Lung (tissue), 12 donors: ENCODE results near the gene MAJIN. TPM values are rescaled to one million over a fixed set of nuclear protein-coding genes. Genes with fewer than 3 reads are reported as not detected.

Experiments used
- ATAC-seq: fragments of 200-7000 bp; cut with Tn5 transposase; one replicate; pipeline ENCODE4 v1.9.1; 2020; ENCODE audit warnings: moderate number of reproducible peaks; ENCODE audit not compliant: insufficient read depth, low FRiP score
- DNase-seq, 3 donors: peaks; one replicate each; pipeline ENCODE4 v3.0.0-alpha.2; 2013 to 2017
- H3K27ac ChIP-seq, 2 donors: one replicate each; pipeline ENCODE4 v1.5.1; 2013; ENCODE audit warnings: mild to moderate bottlenecking in 2 of 2, moderate library complexity in 2 of 2, control low read depth in 1 of 2, inconsistent platforms in 1 of 2, low read depth in 1 of 2, low read length in 1 of 2
- H3K27me3 ChIP-seq, 3 donors: one replicate each; pipeline ENCODE4 v1.5.1; 2013; ENCODE audit warnings: low read length in 2 of 3; ENCODE audit not compliant: control insufficient read depth in 3 of 3, insufficient read depth in 3 of 3
- H3K36me3 ChIP-seq, 4 donors: one replicate each; pipeline ENCODE4 v1.5.1; 2013; ENCODE audit warnings: low read length in 4 of 4, mild to moderate bottlenecking in 1 of 4, moderate library complexity in 1 of 4; ENCODE audit not compliant: control insufficient read depth in 4 of 4, insufficient read depth in 4 of 4
- H3K4me1 ChIP-seq, 5 donors: one replicate each; pipeline ENCODE4 v1.5.1; 2013; ENCODE audit warnings: low read length in 5 of 5, mild to moderate bottlenecking in 2 of 5, moderate library complexity in 1 of 5; ENCODE audit not compliant: control insufficient read depth in 5 of 5, insufficient read depth in 5 of 5
- H3K4me3 ChIP-seq: one replicate; pipeline ENCODE4 v1.5.1; 2013; ENCODE audit warnings: mild to moderate bottlenecking, control low read depth, moderate library complexity
- H3K9ac ChIP-seq, 2 donors: one replicate each; pipeline ENCODE4 v1.5.1; 2013; ENCODE audit warnings: low read length in 2 of 2, control low read depth in 1 of 2; ENCODE audit not compliant: insufficient read depth in 1 of 2
- H3K9me3 ChIP-seq, 4 donors: one replicate each; pipeline ENCODE4 v1.5.1; 2013; ENCODE audit warnings: low read length in 3 of 4, mild to moderate bottlenecking in 1 of 4, moderate library complexity in 1 of 4; ENCODE audit not compliant: control insufficient read depth in 4 of 4, insufficient read depth in 3 of 4
- CTCF ChIP-seq: IDR thresholded peaks from 2 replicates; pipeline ENCODE4 v1.5.1; 2012; ENCODE audit warnings: mild to moderate bottlenecking; ENCODE audit errors: control extremely low read depth, extremely low read depth
- WGBS, 2 donors: extraction: QIAGEN DNeasy Blood & Tissue Kit; methylation state at CpG; one replicate each; pipeline ENCODE4 v1.1.7; 2013; 5-methylcytosine and 5-hydroxymethylcytosine counted together
- polyA plus RNA-seq, 2 donors: library from polyadenylated mRNA; stranded (reverse); fragments of 200-250 nt; gene quantifications; one replicate each; pipeline ENCODE4 v1.2.1, GENCODE V29; 2013
- total RNA-seq, 2 donors: library from RNA; depleted of rRNA in 1 of 2; stranded (reverse); fragments of >200 nt in 1 of 2; gene quantifications; one replicate each; pipeline ENCODE4 v1.2.1, GENCODE V29; 2014 to 2021
- donor health status: control.
- donor health status: control.
- donor health status: Bipolar disorder and iron deficiency.
- donor health status: healthy.
- donor health status: DM: yes; HTN: yes; CAD: no.

The MAJIN gene
- total and polyA plus RNA-seq, 4 donors = 0.24 to 0.55 (median 0.39) TPM; not detected in 1

DNA sequence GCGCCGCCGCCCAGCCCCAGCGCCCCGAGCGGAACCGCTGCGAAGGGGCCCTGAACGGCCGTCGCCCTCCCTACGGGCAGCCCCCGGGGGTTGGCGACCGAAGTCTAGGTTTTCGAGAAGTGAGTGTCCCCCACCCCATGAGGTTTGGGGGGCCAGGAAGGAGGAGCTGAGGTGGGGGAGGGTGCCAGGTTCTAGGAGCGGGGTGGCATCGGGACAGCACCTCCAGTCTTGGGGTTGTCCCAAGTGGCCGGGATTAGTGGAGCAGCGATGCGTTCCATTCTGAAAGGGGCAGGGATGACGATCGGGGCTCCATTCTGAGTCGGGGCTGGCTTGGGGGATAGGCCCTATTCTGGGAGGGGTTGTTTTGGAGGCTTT lies 47.0 kb downstream of the MAJIN start:
- peak overlapping the region; percentile 63 to 81 for H3K9ac ChIP-seq
- H3K27ac ChIP-seq = peak overlapping the region; percentile 93 to 97
- no peak for TF ChIP-seq CTCF
- ATAC-seq = peak; percentile 2
- peak overlapping the region; percentile 88 for H3K4me3 ChIP-seq
- H3K9me3 ChIP-seq = no peaks in the 10 kb centered on the region
- DNase-seq = peak; percentile 13 to 43 (median 37)
- H3K27me3 ChIP-seq = no peaks in the 10 kb centered on the region
- H3K36me3 ChIP-seq = peaks cover 0 to 16% (median 7%) of the 10 kb centered on the region in 4 donors
- peaks cover 0 to 17% (median 4%) of the 10 kb centered on the region in 5 donors for H3K4me1 ChIP-seq
- WGBS, 2 donors = 1 to 3% methylated on average over 24 of the region's 24 CpGs

GRCh38 chr11:64923944-64924909 lies 47.7 kb downstream of the MAJIN start, which contains the start of gene PPP2R5B:
Gene PPP2R5B (plus strand): TSS chr11:64924689. CDS start chr11:64925735, 1,046 bp downstream.
- ATAC-seq (peak; percentile 97), DNase-seq (peak; percentile 90 to 95 (median 94))
- Histone ChIP-seq H3K9me3 (no peaks in the 10 kb centered on the region), H3K27me3 (no peaks in the 10 kb centered on the region), H3K4me3 (peak within 1 kb of the TSS; percentile 88), H3K9ac (peak within 1 kb of the TSS; percentile 63 to 93), H3K27ac (peak within 1 kb of the TSS; percentile 93 to 97), H3K4me1 (peaks cover 0 to 17% (median 4%) of the 10 kb centered on the region in 5 donors), H3K36me3 (peaks cover 0 to 11% (median 5%) of the 10 kb centered on the region in 4 donors)
- peak; percentile 60 for TF ChIP-seq CTCF
- WGBS, 2 donors = 1% methylated on average over 46 to 47 of the region's 47 CpGs

DNA sequence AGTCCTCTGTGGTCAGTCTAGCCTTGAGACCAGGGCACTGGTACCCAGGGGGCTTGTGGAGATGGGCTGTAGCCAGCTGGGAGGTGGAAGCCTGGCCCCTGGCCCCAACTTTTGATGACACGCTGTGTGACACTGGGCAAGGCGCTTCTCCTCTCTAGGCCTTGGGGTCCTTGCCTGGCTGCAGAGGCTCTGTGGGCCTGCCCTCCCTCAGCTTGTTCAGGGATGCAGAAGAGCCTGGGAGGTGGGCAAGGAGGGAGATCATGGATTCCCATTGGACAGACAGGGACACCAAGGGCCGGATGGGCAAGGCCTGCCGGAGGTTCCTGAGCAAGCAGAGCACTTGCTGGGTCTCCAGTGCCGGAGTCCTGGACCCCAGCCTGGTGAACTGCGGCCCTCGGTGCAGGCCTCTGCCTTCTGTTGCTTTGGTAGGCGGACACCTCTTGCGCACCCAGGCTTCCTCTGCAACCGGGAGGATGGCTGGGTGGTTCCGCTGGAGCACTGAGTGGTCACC lies 48.7 kb downstream of the MAJIN start:
- Histone ChIP-seq H3K4me3 (no peak overlapping the region), H3K27ac (no peak overlapping the region), H3K4me1 (peaks cover 0 to 19% (median 4%) of the 10 kb centered on the region in 5 donors), H3K9me3 (no peaks in the 10 kb centered on the region), H3K27me3 (no peaks in the 10 kb centered on the region), H3K9ac (no peak overlapping the region), H3K36me3 (peaks cover 0 to 7% (median 2%) of the 10 kb centered on the region in 4 donors)
- no peak for TF ChIP-seq CTCF
- no peak for DNase-seq
- no peak for ATAC-seq
- WGBS, 2 donors = 91 to 99% methylated on average over 11 of the region's 11 CpGs
